A172 (cell line): ENCODE results near the gene ZHX3. TPM values are rescaled to one million over a fixed set of nuclear protein-coding genes. Genes with fewer than 3 reads are reported as not detected.
"Not testable (repeated sequence)": the region's sequence is repeated elsewhere in the genome, so short reads cannot be mapped to it uniquely, and the experiment has no call there.

ENCODE experiments used
- DNase-seq: peaks from one replicate; pipeline ENCODE4 v3.0.0-alpha.2; 2015; ENCODE audit warnings: low spot score
- total RNA-seq: library from RNA; depleted of rRNA; stranded (reverse); fragments of >200 nt; shearing (Covaris generic); gene quantifications from 2 replicates; pipeline ENCODE4 v1.2.3, GENCODE V29; 2014

Gene ZHX3
- total RNA-seq, 1 experiment from 2014 or later = 14.0 TPM

- no peak for DNase-seq
Measured at GRCh38 chr20:41334443-41335421, 17.2 kb upstream of the ZHX3 start.

- no peak for DNase-seq
Measured at GRCh38 chr20:41334036-41334435, 16.5 kb upstream of the ZHX3 start.

- no peak for DNase-seq
Measured at GRCh38 chr20:41331731-41332130, 14.2 kb upstream of the ZHX3 start.

- no peak for DNase-seq
Measured at GRCh38 chr20:41330941-41331340, 13.4 kb upstream of the ZHX3 start.

GRCh38 chr20:41330343-41330720 is 12.8 kb upstream of the ZHX3 start:
- no peak for DNase-seq

GRCh38 chr20:41329435-41330342 is 12.2 kb upstream of the ZHX3 start:
- DNase-seq = peak; percentile 97

GRCh38 chr20:41327178-41327577 is 9.6 kb upstream of the ZHX3 start:
- no peak for DNase-seq

GRCh38 chr20:41320976-41321375 is 3.4 kb upstream of the ZHX3 start:
- no peak for DNase-seq

GRCh38 chr20:41320441-41320840 is 2.9 kb upstream of the ZHX3 start:
- DNase-seq = no peak

- no peak for DNase-seq
Measured at GRCh38 chr20:41318271-41318649, 729 bp upstream of the ZHX3 start.

GRCh38 chr20:41316602-41317545 is 657 bp downstream of the ZHX3 start:
- DNase-seq = peak; percentile 72

GRCh38 chr20:41316051-41316450 is 1.5 kb downstream of the ZHX3 start:
- DNase-seq = no peak

- no peak for DNase-seq
Measured at GRCh38 chr20:41314386-41314785, 3.1 kb downstream of the ZHX3 start.

- DNase-seq = not testable (repeated sequence)
Measured at GRCh38 chr20:41312009-41312408, 5.5 kb downstream of the ZHX3 start.

- peak; percentile 83 for DNase-seq
Measured at GRCh38 chr20:41309817-41310216, 7.7 kb downstream of the ZHX3 start.

GRCh38 chr20:41308726-41309413 is 8.7 kb downstream of the ZHX3 start:
- no peak for DNase-seq

- peak; percentile 39 for DNase-seq
Measured at GRCh38 chr20:41308290-41308711, 9.2 kb downstream of the ZHX3 start.

GRCh38 chr20:41307021-41307420 is 10.5 kb downstream of the ZHX3 start:
- no peak for DNase-seq

- DNase-seq = no peak
Measured at GRCh38 chr20:41306061-41306727, 11.3 kb downstream of the ZHX3 start.

- DNase-seq = no peak
Measured at GRCh38 chr20:41304424-41305079, 13.0 kb downstream of the ZHX3 start.
